Osteoblast (primary cell): ENCODE results near the gene CIB4. TPM values are rescaled to one million over a fixed set of nuclear protein-coding genes. Genes with fewer than 3 reads are reported as not detected.

Experiments used
- DNase-seq: peaks from one replicate; pipeline ENCODE4 v3.0.0; 2011; ENCODE audit warnings: low spot score, mixed read lengths; ENCODE audit not compliant: insufficient read length; ENCODE audit errors: missing footprints
- H2AFZ ChIP-seq: 2 replicates; pipeline ENCODE4 v1.6.0; 2011; ENCODE audit warnings: mild to moderate bottlenecking, low read length
- H3K27ac ChIP-seq: 2 replicates; pipeline ENCODE4 v1.5.1; 2011; ENCODE audit warnings: mild to moderate bottlenecking, low read depth, low read length, moderate library complexity
- H3K27me3 ChIP-seq: 2 replicates; pipeline ENCODE4 v1.6.0; 2012; ENCODE audit warnings: mild to moderate bottlenecking, control low read depth, inconsistent platforms, low read length, moderate library complexity; ENCODE audit not compliant: insufficient read depth
- H3K36me3 ChIP-seq: 2 replicates; pipeline ENCODE4 v1.5.1; 2011; ENCODE audit warnings: mild to moderate bottlenecking, low read length, control low read depth, moderate library complexity; ENCODE audit not compliant: insufficient read depth
- H3K4me1 ChIP-seq: 2 replicates; pipeline ENCODE4 v1.5.1; 2011; ENCODE audit warnings: mild to moderate bottlenecking, low read length, control low read depth, moderate library complexity; ENCODE audit not compliant: insufficient read depth
- H3K4me2 ChIP-seq: 2 replicates; pipeline ENCODE4 v1.6.0; 2011; ENCODE audit warnings: mild to moderate bottlenecking, low read length; ENCODE audit not compliant: insufficient read depth
- H3K4me3 ChIP-seq: fragments of 200-600 bp; sonication (generic); 3 replicates; pipeline ENCODE4 v1.5.1; 2012; ENCODE audit warnings: mild to moderate bottlenecking, low read length, inconsistent platforms; ENCODE audit not compliant: insufficient read depth
- H3K79me2 ChIP-seq: 2 replicates; pipeline ENCODE4 v1.6.0; 2012; ENCODE audit warnings: mild to moderate bottlenecking, low read length, control low read depth, inconsistent platforms; ENCODE audit not compliant: insufficient read depth
- H3K9me3 ChIP-seq: 2 replicates; pipeline ENCODE4 v1.5.1; 2011; ENCODE audit warnings: low read depth, low read length, control low read depth
- H4K20me1 ChIP-seq: 2 replicates; pipeline ENCODE4 v1.6.0; 2012; ENCODE audit warnings: mild to moderate bottlenecking, low read length, control low read depth; ENCODE audit not compliant: insufficient read depth
- CTCF ChIP-seq: IDR thresholded peaks from 2 replicates; pipeline ENCODE4 v1.5.1; 2011; ENCODE audit warnings: mild to moderate bottlenecking, low read depth, low read length, moderate library complexity; ENCODE audit errors: extremely low read depth
- total RNA-seq: library from RNA; depleted of rRNA; stranded (reverse); fragments of >200 nt; gene quantifications from 2 replicates; pipeline ENCODE4 v1.2.3, GENCODE V29; 2012

The CIB4 gene
- total RNA-seq, 1 donor = not detected

- H3K79me2 ChIP-seq = no peaks in the 10 kb centered on the region
- no peak for DNase-seq
Observed at GRCh38 chr2:26618611-26619010, 22.6 kb downstream of the CIB4 start.

GRCh38 chr2:26617588-26618083 is 23.5 kb downstream of the CIB4 start:
- Histone ChIP-seq H3K4me3 (no peak overlapping the region), H3K4me2 (no peak overlapping the region), H3K27me3 (peaks cover 80% of the 10 kb centered on the region), H3K79me2 (no peaks in the 10 kb centered on the region), H4K20me1 (no peaks in the 10 kb centered on the region), H3K36me3 (no peaks in the 10 kb centered on the region), H3K27ac (no peak overlapping the region), H3K9me3 (no peaks in the 10 kb centered on the region), H3K4me1 (no peaks in the 10 kb centered on the region), H2AFZ (no peak overlapping the region)
- no peak for TF ChIP-seq CTCF
- DNase-seq = no peak

More at GRCh38 chr2:26618611-26619010, 22.6 kb downstream of the CIB4 start:
- Histone ChIP-seq H3K27ac (no peak overlapping the region), H3K9me3 (no peaks in the 10 kb centered on the region), H4K20me1 (no peaks in the 10 kb centered on the region), H3K4me2 (no peak overlapping the region), H3K27me3 (peaks cover 71% of the 10 kb centered on the region), H3K36me3 (no peaks in the 10 kb centered on the region), H2AFZ (no peak overlapping the region), H3K4me1 (no peaks in the 10 kb centered on the region), H3K4me3 (no peak overlapping the region)
- TF ChIP-seq CTCF = no peak

- no peaks in the 10 kb centered on the region for H3K79me2 ChIP-seq
Observed at GRCh38 chr2:26616706-26617587, 24.2 kb downstream of the CIB4 start.

More at GRCh38 chr2:26616706-26617587, 24.2 kb downstream of the CIB4 start:
- no peaks in the 10 kb centered on the region for H4K20me1 ChIP-seq
- H3K9me3 ChIP-seq = no peaks in the 10 kb centered on the region
- H3K36me3 ChIP-seq = no peaks in the 10 kb centered on the region
- no peak overlapping the region for H3K4me3 ChIP-seq
- no peak for DNase-seq
- TF ChIP-seq CTCF = no peak
- H2AFZ ChIP-seq = no peak overlapping the region
- no peak overlapping the region for H3K27ac ChIP-seq
- peaks cover 85% of the 10 kb centered on the region for H3K27me3 ChIP-seq
- no peaks in the 10 kb centered on the region for H3K4me1 ChIP-seq
- no peak overlapping the region for H3K4me2 ChIP-seq
